Measurements from ENCODE around the gene PEAR1.

The PEAR1 gene

DNA sequence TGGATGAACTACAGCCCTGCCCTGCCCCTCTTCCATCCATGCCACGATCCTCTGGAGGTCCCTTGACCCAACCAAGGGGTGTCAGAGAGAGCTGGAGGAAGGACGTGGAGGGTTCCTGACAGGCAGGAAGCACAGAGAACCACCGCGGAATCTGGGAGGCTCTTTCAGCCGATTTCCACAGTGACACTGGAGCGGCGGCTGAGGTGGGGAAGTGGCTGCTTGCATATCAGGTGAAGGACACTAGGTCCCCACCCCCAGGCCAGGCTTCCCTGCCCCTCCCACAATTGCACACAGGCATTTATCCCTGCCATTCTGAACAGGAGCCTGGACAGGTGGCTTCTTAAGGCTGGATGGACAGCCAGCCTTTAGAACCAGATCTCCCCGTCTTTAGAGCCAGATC lies 44.4 kb downstream of the PEAR1 start:
- Histone ChIP-seq H3K18ac (ENCODE audit: low read depth in 1 of 2, low read length in 2 of 2) (no peak overlapping the region), H3K23ac (ENCODE audit: low read length in 2 of 2) (no peak overlapping the region), H3K4ac (ENCODE audit: low read depth in 1 of 2, low read length in 2 of 2) (no peak overlapping the region), H3K4me2 (ENCODE audit: low read length, poor library complexity, severe bottlenecking) (no peak overlapping the region), H2AFZ (ENCODE audit: low read depth, low read length) (no peak overlapping the region), H2BK12ac (ENCODE audit: low read length in 2 of 2) (no peak overlapping the region), H3K14ac (ENCODE audit: low read length in 2 of 2) (no peak overlapping the region), H2AK5ac (ENCODE audit: low read length, severe bottlenecking) (no peak overlapping the region), H3K79me1 (replicated peaks; ENCODE audit: low read length, poor library complexity, severe bottlenecking) (no peaks in the 10 kb centered on the region), H3K27ac (ENCODE audit: low read length, poor library complexity, severe bottlenecking) (no peak overlapping the region), H3K4me1 (ENCODE audit: control insufficient read depth, insufficient read depth, low read depth, low read length) (no peaks in the 10 kb centered on the region), H4K8ac (ENCODE audit: low read length) (no peak overlapping the region), H3K36me3 (ENCODE audit: control insufficient read depth in 1 of 2, insufficient read depth in 2 of 2, low read depth in 1 of 2, low read length in 2 of 2) (peaks cover 75 to 80% of the 10 kb centered on the region in 2 experiments), H3K4me3 (ENCODE audit: insufficient read depth in 1 of 2, low read depth in 1 of 2, low read length in 2 of 2) (no peak overlapping the region), H2BK5ac (ENCODE audit: low read depth, low read length, poor library complexity, severe bottlenecking) (no peak overlapping the region), H2BK120ac (ENCODE audit: low read depth, low read length) (no peak overlapping the region), H3K9me3 (ENCODE audit: control insufficient read depth, low read length) (no peaks in the 10 kb centered on the region), H3K27me3 (ENCODE audit: control insufficient read depth in 1 of 2, insufficient read depth in 1 of 2, low read length in 2 of 2) (no peaks in the 10 kb centered on the region), H2BK15ac (ENCODE audit: low read depth, poor library complexity, severe bottlenecking) (no peak overlapping the region), H3K9ac (ENCODE audit: low read length) (no peak overlapping the region), H4K91ac (ENCODE audit: low read length) (no peak overlapping the region)
- 92% methylated on average over 7 of the region's 8 CpGs for WGBS
- DNase-seq, result no peak

DNA sequence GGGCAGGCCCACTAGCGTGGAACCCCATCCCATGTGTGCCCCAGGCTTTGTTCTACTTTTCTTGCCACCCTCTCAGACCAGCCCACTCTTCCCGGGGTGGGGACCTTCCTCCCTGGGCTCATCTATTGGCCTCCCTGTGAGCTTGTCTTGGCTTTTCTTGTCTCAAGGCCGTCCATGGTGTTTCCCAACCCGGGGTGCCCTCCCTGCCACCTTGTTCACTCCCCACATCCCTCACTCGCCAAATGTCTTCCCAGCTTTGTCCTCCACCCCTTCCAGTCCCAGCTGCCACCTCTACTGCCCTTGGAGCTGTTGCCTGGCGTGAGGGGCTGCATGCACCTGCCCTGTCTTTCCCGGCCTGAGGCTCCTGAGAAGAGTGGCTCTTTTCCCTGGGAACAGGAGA lies 45.3 kb downstream of the PEAR1 start:
- H2AK5ac ChIP-seq (ENCODE audit: low read length, severe bottlenecking), result no peak overlapping the region
- no peak overlapping the region for H2AFZ ChIP-seq (ENCODE audit: low read depth, low read length)
- no peak overlapping the region for H3K4me2 ChIP-seq (ENCODE audit: low read length, poor library complexity, severe bottlenecking)
- H3K27ac ChIP-seq (ENCODE audit: low read length, poor library complexity, severe bottlenecking), result no peak overlapping the region
- no peak overlapping the region for H2BK120ac ChIP-seq (ENCODE audit: low read depth, low read length)
- no peak overlapping the region for H3K4me3 ChIP-seq (ENCODE audit: insufficient read depth in 1 of 2, low read depth in 1 of 2, low read length in 2 of 2)
- H4K91ac ChIP-seq (ENCODE audit: low read length), result no peak overlapping the region
- H2BK12ac ChIP-seq (ENCODE audit: low read length in 2 of 2), result no peak overlapping the region
- H3K79me1 ChIP-seq (replicated peaks; ENCODE audit: low read length, poor library complexity, severe bottlenecking), result no peaks in the 10 kb centered on the region
- H2BK5ac ChIP-seq (ENCODE audit: low read depth, low read length, poor library complexity, severe bottlenecking), result no peak overlapping the region
- H3K4me1 ChIP-seq (ENCODE audit: control insufficient read depth, insufficient read depth, low read depth, low read length), result no peaks in the 10 kb centered on the region
- H3K9me3 ChIP-seq (ENCODE audit: control insufficient read depth, low read length), result no peaks in the 10 kb centered on the region
- no peak overlapping the region for H3K23ac ChIP-seq (ENCODE audit: low read length in 2 of 2)
- no peak overlapping the region for H4K8ac ChIP-seq (ENCODE audit: low read length)
- no peaks in the 10 kb centered on the region for H3K27me3 ChIP-seq (ENCODE audit: control insufficient read depth in 1 of 2, insufficient read depth in 1 of 2, low read length in 2 of 2)
- no peak for DNase-seq
- no peak overlapping the region for H3K4ac ChIP-seq (ENCODE audit: low read depth in 1 of 2, low read length in 2 of 2)
- H3K36me3 ChIP-seq (ENCODE audit: control insufficient read depth in 1 of 2, insufficient read depth in 2 of 2, low read depth in 1 of 2, low read length in 2 of 2), result peaks cover 81 to 85% of the 10 kb centered on the region in 2 experiments
- H3K9ac ChIP-seq (ENCODE audit: low read length), result no peak overlapping the region
- H3K14ac ChIP-seq (ENCODE audit: low read length in 2 of 2), result no peak overlapping the region
- H3K18ac ChIP-seq (ENCODE audit: low read depth in 1 of 2, low read length in 2 of 2), result no peak overlapping the region
- WGBS, result 96% methylated on average over 7 of the region's 7 CpGs
- no peak overlapping the region for H2BK15ac ChIP-seq (ENCODE audit: low read depth, poor library complexity, severe bottlenecking)

DNA sequence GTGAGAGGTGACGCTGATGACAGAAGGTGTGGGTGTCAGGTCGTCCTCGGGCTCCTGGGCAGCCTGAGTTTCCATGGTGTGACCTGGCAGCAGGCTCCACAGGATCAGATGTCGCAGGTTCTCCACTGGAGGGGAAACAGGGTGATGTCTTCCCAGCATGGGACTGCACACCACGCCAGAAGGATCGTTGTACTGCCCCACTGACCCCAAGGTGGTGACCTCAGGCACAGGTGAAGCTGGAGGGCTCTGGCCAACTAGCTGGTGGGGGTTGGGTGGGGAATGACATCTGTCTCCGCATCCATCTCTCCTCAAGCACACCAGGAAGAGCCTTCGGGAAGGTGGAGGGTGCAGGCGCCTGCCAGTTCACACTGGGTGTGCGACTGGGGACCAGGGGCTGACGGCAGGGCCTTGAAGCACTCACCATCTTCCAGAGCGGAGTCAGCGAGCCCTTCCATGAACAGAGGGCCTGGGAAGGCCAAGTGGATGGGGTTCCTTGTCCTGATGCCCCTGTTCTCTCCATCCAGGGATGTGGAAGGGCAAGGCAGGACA lies 46.3 kb downstream of the PEAR1 start:
- H3K27me3 ChIP-seq (ENCODE audit: control insufficient read depth in 1 of 2, insufficient read depth in 1 of 2, low read length in 2 of 2), result no peaks in the 10 kb centered on the region
- H3K23ac ChIP-seq (ENCODE audit: low read length in 2 of 2), result no peak overlapping the region
- 96% methylated on average over 12 of the region's 13 CpGs for whole genome bisulfite sequencing
- H3K4me2 ChIP-seq (ENCODE audit: low read length, poor library complexity, severe bottlenecking), result no peak overlapping the region
- H3K4ac ChIP-seq (ENCODE audit: low read depth in 1 of 2, low read length in 2 of 2), result no peak overlapping the region
- no peaks in the 10 kb centered on the region for H3K4me1 ChIP-seq (ENCODE audit: control insufficient read depth, insufficient read depth, low read depth, low read length)
- H3K4me3 ChIP-seq (ENCODE audit: insufficient read depth in 1 of 2, low read depth in 1 of 2, low read length in 2 of 2), result no peak overlapping the region
- no peak overlapping the region for H3K9ac ChIP-seq (ENCODE audit: low read length)
- no peak overlapping the region for H2AFZ ChIP-seq (ENCODE audit: low read depth, low read length)
- H3K79me1 ChIP-seq (replicated peaks; ENCODE audit: low read length, poor library complexity, severe bottlenecking), result no peaks in the 10 kb centered on the region
- DNase-seq, result no peak
- no peak overlapping the region for H3K27ac ChIP-seq (ENCODE audit: low read length, poor library complexity, severe bottlenecking)
- H2AK5ac ChIP-seq (ENCODE audit: low read length, severe bottlenecking), result no peak overlapping the region
- no peak overlapping the region for H2BK12ac ChIP-seq (ENCODE audit: low read length in 2 of 2)
- no peaks in the 10 kb centered on the region for H3K9me3 ChIP-seq (ENCODE audit: control insufficient read depth, low read length)
- no peak overlapping the region for H2BK5ac ChIP-seq (ENCODE audit: low read depth, low read length, poor library complexity, severe bottlenecking)
- H3K18ac ChIP-seq (ENCODE audit: low read depth in 1 of 2, low read length in 2 of 2), result no peak overlapping the region
- H3K36me3 ChIP-seq (ENCODE audit: control insufficient read depth in 1 of 2, insufficient read depth in 2 of 2, low read depth in 1 of 2, low read length in 2 of 2), result peaks cover 91 to 95% of the 10 kb centered on the region in 2 experiments
- H4K91ac ChIP-seq (ENCODE audit: low read length), result no peak overlapping the region
- no peak overlapping the region for H4K8ac ChIP-seq (ENCODE audit: low read length)
- no peak overlapping the region for H2BK15ac ChIP-seq (ENCODE audit: low read depth, poor library complexity, severe bottlenecking)
- H2BK120ac ChIP-seq (ENCODE audit: low read depth, low read length), result no peak overlapping the region
- H3K14ac ChIP-seq (ENCODE audit: low read length in 2 of 2), result no peak overlapping the region

DNA sequence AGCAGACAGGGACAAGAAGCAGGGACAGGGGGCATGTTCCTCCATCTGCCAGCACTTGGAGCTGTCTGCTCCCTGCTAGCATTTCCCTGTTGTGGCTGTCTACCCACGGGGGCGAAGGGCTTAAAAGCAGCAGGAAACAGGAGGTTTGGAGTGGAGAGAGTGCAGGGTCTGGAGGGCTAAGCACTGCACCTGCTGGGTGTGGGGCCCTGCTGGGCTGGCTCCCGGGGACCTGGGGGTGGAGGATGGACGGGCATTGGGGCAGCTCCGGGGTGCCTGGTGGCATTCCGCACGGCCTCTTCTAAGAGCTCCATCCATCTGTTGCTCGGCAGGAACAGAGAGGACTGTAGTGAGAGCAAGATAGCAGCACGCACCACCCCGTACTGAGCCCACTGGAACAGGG lies 48.2 kb downstream of the PEAR1 start:
- Histone ChIP-seq H3K79me1 (replicated peaks; ENCODE audit: low read length, poor library complexity, severe bottlenecking) (no peaks in the 10 kb centered on the region), H2BK5ac (ENCODE audit: low read depth, low read length, poor library complexity, severe bottlenecking) (no peak overlapping the region), H3K36me3 (ENCODE audit: control insufficient read depth in 1 of 2, insufficient read depth in 2 of 2, low read depth in 1 of 2, low read length in 2 of 2) (peaks cover 94 to 98% of the 10 kb centered on the region in 2 experiments), H3K4me3 (ENCODE audit: insufficient read depth in 1 of 2, low read depth in 1 of 2, low read length in 2 of 2) (no peak overlapping the region), H4K8ac (ENCODE audit: low read length) (no peak overlapping the region), H4K91ac (ENCODE audit: low read length) (no peak overlapping the region), H3K4me2 (ENCODE audit: low read length, poor library complexity, severe bottlenecking) (no peak overlapping the region), H3K27me3 (ENCODE audit: control insufficient read depth in 1 of 2, insufficient read depth in 1 of 2, low read length in 2 of 2) (no peaks in the 10 kb centered on the region), H2BK15ac (ENCODE audit: low read depth, poor library complexity, severe bottlenecking) (no peak overlapping the region), H2BK12ac (ENCODE audit: low read length in 2 of 2) (no peak overlapping the region), H3K27ac (ENCODE audit: low read length, poor library complexity, severe bottlenecking) (no peak overlapping the region), H3K18ac (ENCODE audit: low read depth in 1 of 2, low read length in 2 of 2) (no peak overlapping the region), H3K9ac (ENCODE audit: low read length) (no peak overlapping the region), H3K4me1 (ENCODE audit: control insufficient read depth, insufficient read depth, low read depth, low read length) (no peaks in the 10 kb centered on the region), H3K23ac (ENCODE audit: low read length in 2 of 2) (no peak overlapping the region), H2BK120ac (ENCODE audit: low read depth, low read length) (no peak overlapping the region), H3K14ac (ENCODE audit: low read length in 2 of 2) (no peak overlapping the region), H2AFZ (ENCODE audit: low read depth, low read length) (no peak overlapping the region), H2AK5ac (ENCODE audit: low read length, severe bottlenecking) (no peak overlapping the region), H3K4ac (ENCODE audit: low read depth in 1 of 2, low read length in 2 of 2) (no peak overlapping the region), H3K9me3 (ENCODE audit: control insufficient read depth, low read length) (no peaks in the 10 kb centered on the region)
- 96% methylated on average over 8 of the region's 10 CpGs for WGBS
- no peak for DNase-seq

Measured in mesenchymal stem cell (in vitro differentiated cells and primary cell).